GM19467 (cell line): ENCODE data around the gene UBA1.
"Not testable (repeated sequence)": the region's sequence is repeated elsewhere in the genome, so short reads cannot be mapped to it uniquely, and the experiment has no call there.

Source experiments
- ATAC-seq: cut with Tn5 transposase; IDR thresholded peaks from one replicate; pipeline ENCODE4 v1.9.1; 2021; ENCODE audit warnings: mild to moderate bottlenecking, moderate library complexity; ENCODE audit not compliant: unreplicated experiment

UBA1 gene

DNA sequence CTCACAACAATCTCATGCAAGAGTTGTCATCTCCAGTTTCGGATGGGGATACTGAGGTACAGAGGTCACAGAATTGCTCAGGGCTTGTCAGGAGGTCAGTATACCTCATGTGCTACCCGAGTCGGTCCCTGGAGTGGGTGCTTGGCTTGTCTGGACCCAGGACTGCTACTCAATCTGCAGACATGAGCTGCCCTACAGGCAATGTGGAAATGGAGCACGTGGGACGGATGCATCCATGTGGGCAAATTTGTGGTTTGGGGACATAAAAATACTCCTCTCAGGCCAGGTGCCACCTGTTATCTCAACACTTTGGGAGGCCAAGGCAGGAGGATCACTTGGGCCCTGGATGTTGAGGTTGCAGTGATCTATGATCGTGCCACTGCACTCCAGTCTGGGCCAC lies 54.9 kb downstream of the UBA1 start:
- no peak for ATAC-seq

DNA sequence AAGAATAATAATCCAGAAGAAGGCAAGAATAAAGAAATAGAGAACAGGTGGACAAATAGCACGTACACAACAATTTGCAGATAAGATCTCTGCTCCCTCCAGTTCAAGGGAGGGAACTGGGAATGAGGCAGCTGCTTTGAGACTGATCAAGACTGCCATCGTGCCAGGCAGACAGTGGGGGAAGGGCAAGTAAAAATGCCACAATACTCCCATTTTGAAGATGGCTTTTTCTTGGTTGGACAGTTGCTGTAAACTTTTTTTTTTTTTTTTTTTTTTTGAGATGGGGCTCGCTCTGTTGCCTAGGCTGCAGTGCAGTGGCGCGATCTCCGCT lies 56.4 kb downstream of the UBA1 start:
- no peak for ATAC-seq

DNA sequence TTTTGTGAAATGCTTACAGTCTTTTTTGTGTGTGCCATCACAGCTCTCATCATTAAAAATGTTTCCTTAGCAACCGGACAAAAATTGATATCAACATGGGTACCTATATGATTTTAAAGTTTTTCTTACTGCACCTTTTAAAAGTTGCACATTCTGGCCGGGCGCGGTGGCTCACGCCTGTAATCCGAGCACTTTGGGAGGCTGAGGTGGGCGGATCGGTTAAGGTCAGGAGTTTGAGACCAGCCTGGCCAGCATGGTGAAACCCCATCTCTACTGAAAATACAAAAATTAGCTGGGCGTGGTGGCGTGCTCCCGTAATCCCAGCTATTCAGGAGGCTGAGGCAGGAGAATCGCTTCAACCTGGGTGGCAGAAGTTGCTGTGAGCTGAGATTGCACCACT lies 64.0 kb downstream of the UBA1 start:
- ATAC-seq: not testable (repeated sequence)
